OCI-LY3 (cell line): Measurements from ENCODE around the gene SERGEF.

Source experiments
- EZH2phosphoT487 ChIP-seq: fragments of 200-600 bp; shearing (Covaris generic); IDR thresholded peaks from 2 replicates; pipeline ENCODE4 v1.6.1; 2018; ENCODE audit warnings: antibody characterized with exemption, mixed run types, low read depth
- TF ChIP-seq, protein P1 (sequence below): fragments of 200-600, 300-600 bp; sonication (generic); IDR thresholded peaks from 2 replicates; pipeline ENCODE4 v1.5.1; 2014; ENCODE audit warnings: antibody characterized with exemption, low read length, low read depth

DNA sequence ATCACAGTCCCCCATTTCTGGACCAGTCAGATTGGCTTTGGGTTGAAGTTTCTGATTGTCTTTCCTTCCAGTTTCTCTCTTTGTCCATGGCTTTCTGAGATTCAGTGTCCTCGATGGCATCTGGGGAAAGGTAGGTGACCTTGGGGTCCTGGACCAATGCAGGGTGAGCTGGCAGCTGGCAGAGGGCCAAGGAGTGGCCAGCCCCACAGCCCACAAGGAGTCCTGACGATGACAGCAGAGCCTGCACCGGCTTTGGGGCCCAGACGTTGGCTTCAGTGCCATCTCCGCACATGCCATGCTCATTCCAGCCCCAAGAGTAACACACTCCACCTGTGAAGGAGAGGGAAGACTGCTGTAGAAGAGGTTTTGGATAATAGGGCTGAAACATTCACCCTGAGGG is 224.8 kb downstream of the SERGEF start:
- TF ChIP-seq, protein P1, sequence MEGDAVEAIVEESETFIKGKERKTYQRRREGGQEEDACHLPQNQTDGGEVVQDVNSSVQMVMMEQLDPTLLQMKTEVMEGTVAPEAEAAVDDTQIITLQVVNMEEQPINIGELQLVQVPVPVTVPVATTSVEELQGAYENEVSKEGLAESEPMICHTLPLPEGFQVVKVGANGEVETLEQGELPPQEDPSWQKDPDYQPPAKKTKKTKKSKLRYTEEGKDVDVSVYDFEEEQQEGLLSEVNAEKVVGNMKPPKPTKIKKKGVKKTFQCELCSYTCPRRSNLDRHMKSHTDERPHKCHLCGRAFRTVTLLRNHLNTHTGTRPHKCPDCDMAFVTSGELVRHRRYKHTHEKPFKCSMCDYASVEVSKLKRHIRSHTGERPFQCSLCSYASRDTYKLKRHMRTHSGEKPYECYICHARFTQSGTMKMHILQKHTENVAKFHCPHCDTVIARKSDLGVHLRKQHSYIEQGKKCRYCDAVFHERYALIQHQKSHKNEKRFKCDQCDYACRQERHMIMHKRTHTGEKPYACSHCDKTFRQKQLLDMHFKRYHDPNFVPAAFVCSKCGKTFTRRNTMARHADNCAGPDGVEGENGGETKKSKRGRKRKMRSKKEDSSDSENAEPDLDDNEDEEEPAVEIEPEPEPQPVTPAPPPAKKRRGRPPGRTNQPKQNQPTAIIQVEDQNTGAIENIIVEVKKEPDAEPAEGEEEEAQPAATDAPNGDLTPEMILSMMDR, result no peak
- TF ChIP-seq EZH2phosphoT487, result no peak
